HCT116 (cell line): Measurements from ENCODE around the gene RSRC1. TPM values are rescaled to one million over a fixed set of nuclear protein-coding genes. Genes with fewer than 3 reads are reported as not detected.

Source experiments
- ATAC-seq: fragments of 200-7000 bp; cut with Tn5 transposase; 2 replicates; pipeline ENCODE4 v1.9.1; 2020; ENCODE audit warnings: mild to moderate bottlenecking, moderate library complexity
- BruUV-seq: library from RNA; stranded (reverse); fragments of 400-500 nt; replicated peaks from 2 replicates; lab custom pipeline; 2021; lab: Mats Ljungman, UMichigan
- CTCF ChIA-PET: fragments of 300-600 bp; sonication (Branson Sonifier 250); formaldehyde crosslinking; loops from one replicate; lab custom pipeline; 2021; ENCODE audit warnings: antibody characterized with exemption; lab: Charles Lee
- POLR2A ChIA-PET: fragments of 300-600, 350-600 bp; sonication (Branson Sonifier 250); formaldehyde crosslinking; loops from one replicate; lab custom pipeline; 2021; ENCODE audit warnings: antibody characterized with exemption; lab: Charles Lee
- RAD21 ChIA-PET, 2 experiments: fragments of 300-600 bp; sonication (Branson Sonifier 250); formaldehyde crosslinking; loops; one replicate each; lab custom pipeline; 2023; ENCODE audit warnings: low total read pairs in 2 of 2; ENCODE audit not compliant: uncharacterized antibody in 2 of 2, unreplicated experiment in 2 of 2, low non-redundant PET in 1 of 2; lab: Charles Lee
- DNase-seq: peaks from one replicate; pipeline ENCODE4 v3.0.0-alpha.2; 2010; ENCODE audit warnings: low read depth, low spot score
- H2AFZ ChIP-seq: fragments of 200-600 bp; shearing (Covaris generic), sonication (generic); 2 replicates; pipeline ENCODE4 v1.6.1; 2017; ENCODE audit warnings: low read depth, mixed run types, mixed read lengths, antibody characterized with exemption, low read length; ENCODE audit not compliant: poor library complexity, severe bottlenecking
- H3K27ac ChIP-seq: 2 replicates; pipeline ENCODE4 v1.5.1; 2012; ENCODE audit warnings: low read depth, low read length
- H3K27me3 ChIP-seq: fragments of 200-600 bp; sonication (generic); 2 replicates; pipeline ENCODE4 v1.6.1; 2016; ENCODE audit warnings: mixed run types, low read length, mixed read lengths; ENCODE audit not compliant: insufficient read depth
- H3K36me3 ChIP-seq, 2 experiments: fragments of 200-500 bp in 1 of 2; fragments of 200-600 bp in 1 of 2; sonication (Bioruptor generic) in 1 of 2; sonication (generic) in 1 of 2; 2 replicates each; pipeline versions ENCODE4 v1.5.1 to v1.6.1; 2014 to 2016; ENCODE audit warnings: low read length in 2 of 2, inconsistent platforms in 1 of 2, mixed read lengths in 1 of 2, mixed run types in 1 of 2; ENCODE audit not compliant: insufficient read depth in 2 of 2, control insufficient read depth in 1 of 2
- H3K4me1 ChIP-seq, 2 experiments: fragments of 200-600 bp in 1 of 2; sonication (generic) in 1 of 2; 2 replicates each; pipeline versions ENCODE4 v1.5.1 to v1.6.1; 2012 to 2017; ENCODE audit warnings: low read length in 2 of 2, inconsistent platforms in 1 of 2, mild to moderate bottlenecking in 1 of 2, mixed read lengths in 1 of 2, mixed run types in 1 of 2, moderate library complexity in 1 of 2; ENCODE audit not compliant: insufficient read depth in 2 of 2, control insufficient read depth in 1 of 2
- H3K4me2 ChIP-seq: fragments of 200-600 bp; sonication (generic); 2 replicates; pipeline ENCODE4 v1.6.1; 2017; ENCODE audit warnings: mixed run types, low read length, mixed read lengths
- H3K4me3 ChIP-seq, 2 experiments: fragments of 200-600 bp in 1 of 2; sonication (generic) in 1 of 2; replicated peaks in 1 of 2; 2 replicates each; pipeline ENCODE4 v1.5.1; 2011 to 2016; ENCODE audit warnings: low read length in 2 of 2, control low read depth in 1 of 2, low read depth in 1 of 2, mild to moderate bottlenecking in 1 of 2, mixed read lengths in 1 of 2, mixed run types in 1 of 2
- H3K79me2 ChIP-seq: fragments of 200-600 bp; sonication (generic); 2 replicates; pipeline ENCODE4 v1.6.1; 2017; ENCODE audit warnings: mild to moderate bottlenecking, mixed run types, low read length, moderate library complexity, mixed read lengths; ENCODE audit not compliant: insufficient read depth
- H3K9ac ChIP-seq: fragments of 200-600 bp; sonication (generic); 2 replicates; pipeline ENCODE4 v1.6.1; 2016; ENCODE audit warnings: low read length, mixed read lengths
- H3K9me2 ChIP-seq: fragments of 200-600 bp; sonication (generic), shearing (Covaris generic); 2 replicates; pipeline ENCODE4 v1.6.1; 2017; ENCODE audit warnings: mixed run types, mild to moderate bottlenecking, moderate library complexity; ENCODE audit not compliant: insufficient read depth
- H3K9me3 ChIP-seq, 2 experiments: fragments of 200-500 bp in 1 of 2; fragments of 200-600 bp in 1 of 2; sonication (Bioruptor generic) in 1 of 2; sonication (generic) in 1 of 2; 2 replicates each; pipeline ENCODE4 v1.6.1; 2014 to 2017; ENCODE audit warnings: low read length in 2 of 2, mixed read lengths in 2 of 2, inconsistent platforms in 1 of 2, low read depth in 1 of 2, mild to moderate bottlenecking in 1 of 2, mixed run types in 1 of 2, moderate library complexity in 1 of 2; ENCODE audit not compliant: control insufficient read depth in 1 of 2, insufficient read depth in 1 of 2
- H4K20me1 ChIP-seq: fragments of 200-600 bp; sonication (generic), shearing (Covaris generic); 2 replicates; pipeline ENCODE4 v1.6.1; 2017; ENCODE audit warnings: mixed run types, mild to moderate bottlenecking, moderate library complexity; ENCODE audit not compliant: insufficient read depth
- ATF3 ChIP-seq: IDR thresholded peaks from 2 replicates; pipeline ENCODE4 v1.6.1; 2012
- CBX3 ChIP-seq: IDR thresholded peaks from 2 replicates; pipeline ENCODE4 v1.6.1; 2012; ENCODE audit warnings: low read depth
- CEBPB ChIP-seq: IDR thresholded peaks from 2 replicates; pipeline ENCODE4 v1.6.1; 2012; ENCODE audit warnings: low read depth
- CTCF ChIP-seq, 3 experiments: fragments of 200-600 bp in 1 of 3; sonication (generic) in 1 of 3; IDR thresholded peaks in 2 of 3; conservative IDR thresholded peaks in 1 of 3; 2 replicates each; pipeline ENCODE4 v1.5.1; 2012 to 2017; ENCODE audit warnings: low read depth in 2 of 3, low read length in 2 of 3, antibody characterized with exemption in 1 of 3, borderline replicate concordance in 1 of 3, control low read depth in 1 of 3, mild to moderate bottlenecking in 1 of 3, mixed read lengths in 1 of 3, mixed run types in 1 of 3, moderate library complexity in 1 of 3; ENCODE audit not compliant: insufficient read depth in 1 of 3
- EGR1 ChIP-seq: IDR thresholded peaks from 2 replicates; pipeline ENCODE4 v1.6.1; 2012; ENCODE audit warnings: low read depth
- ELF1 ChIP-seq: IDR thresholded peaks from 2 replicates; pipeline ENCODE4 v1.6.1; 2012; ENCODE audit warnings: low read depth, borderline replicate concordance
- EZH2 ChIP-seq: fragments of 200-600 bp; sonication (generic); IDR thresholded peaks from 2 replicates; pipeline ENCODE4 v1.6.1; 2017; ENCODE audit warnings: antibody characterized with exemption, mixed run types
- EZH2phosphoT487 ChIP-seq: fragments of 200-600 bp; IDR thresholded peaks from 2 replicates; pipeline ENCODE4 v1.6.1; 2018; ENCODE audit warnings: antibody characterized with exemption, borderline replicate concordance
- FOSL1 ChIP-seq: IDR thresholded peaks from 2 replicates; pipeline ENCODE4 v1.6.1; 2012; ENCODE audit warnings: low read depth
- JUND ChIP-seq: IDR thresholded peaks from 2 replicates; pipeline ENCODE4 v1.6.1; 2012
- POLR2A ChIP-seq: IDR thresholded peaks from 2 replicates; pipeline ENCODE4 v1.7.0; 2011; ENCODE audit warnings: borderline replicate concordance; ENCODE audit not compliant: insufficient read depth, insufficient read length; ENCODE audit errors: extremely low read depth
- POLR2AphosphoS5 ChIP-seq: IDR thresholded peaks from 2 replicates; pipeline ENCODE4 v1.6.1; 2011; ENCODE audit warnings: mild to moderate bottlenecking, low read depth, low read length, moderate library complexity
- RAD21 ChIP-seq: IDR thresholded peaks from 2 replicates; pipeline ENCODE4 v1.6.1; 2012; ENCODE audit warnings: low read depth, mild to moderate bottlenecking
- REST ChIP-seq: IDR thresholded peaks from 2 replicates; pipeline ENCODE4 v1.6.1; 2012; ENCODE audit warnings: low read depth
- SRF ChIP-seq: IDR thresholded peaks from 2 replicates; pipeline ENCODE4 v1.6.1; 2012; ENCODE audit warnings: low read depth
- YY1 ChIP-seq: IDR thresholded peaks from 2 replicates; pipeline ENCODE4 v1.6.1; 2011; ENCODE audit warnings: low read length, low read depth, moderate library complexity, mild to moderate bottlenecking; ENCODE audit not compliant: insufficient replicate concordance; ENCODE audit errors: extremely low read depth
- ZBTB33 ChIP-seq: IDR thresholded peaks from 2 replicates; pipeline ENCODE4 v1.6.1; 2011; ENCODE audit warnings: mild to moderate bottlenecking, low read length, moderate library complexity; ENCODE audit not compliant: insufficient replicate concordance; ENCODE audit errors: extremely low read depth
- ZFX ChIP-seq: fragments of 450-650 bp; IDR thresholded peaks from 2 replicates; pipeline ENCODE4 v1.6.1; 2017
- ZNF274 ChIP-seq: fragments of 200-500 bp; sonication (Bioruptor generic); IDR thresholded peaks from 2 replicates; pipeline ENCODE4 v1.6.1; 2014; ENCODE audit warnings: mild to moderate bottlenecking, low read depth, low read length, inconsistent platforms
- intact Hi-C: fragments of 100-400 bp; cut with micrococcal nuclease; formaldehyde crosslinking; loops from 2 replicates; pipeline ENCODE4 v1.10.0; 2022
- total RNA-seq: library from RNA; stranded (reverse); gene quantifications from one replicate; pipeline ENCODE4 v1.2.1, GENCODE V29; 2021; ENCODE audit not compliant: unreplicated experiment

RSRC1 gene
- total RNA-seq, 1 experiment from 2014 or later = 37.1 TPM

- Histone ChIP-seq H3K4me3 (no peak overlapping the region), H3K27ac (no peak overlapping the region), H2AFZ (no peak overlapping the region), H3K9me2 (no peaks in the 10 kb centered on the region), H3K27me3 (no peaks in the 10 kb centered on the region), H3K4me2 (no peak overlapping the region), H3K9ac (no peak overlapping the region), H3K36me3 (no peaks in the 10 kb centered on the region), H3K79me2 (no peaks in the 10 kb centered on the region), H4K20me1 (no peaks in the 10 kb centered on the region), H3K4me1 (no peaks in the 10 kb centered on the region), H3K9me3 (no peaks in the 10 kb centered on the region)
- BruUV-seq = no TSS peak
- TF ChIP-seq CBX3 (no peak), ATF3 (no peak), EZH2phosphoT487 (no peak), EZH2 (no peak), ELF1 (no peak), SRF (no peak), ZFX (no peak), RAD21 (no peak), YY1 (no peak), REST (no peak), EGR1 (no peak), CEBPB (no peak), ZNF274 (no peak), CTCF (IDR thresholded peaks at IDR 0.05 in 2 of 3, conservative IDR thresholded peaks at IDR 0.05 in 1 of 3; ENCODE audit: borderline replicate concordance in 1 of 3, insufficient read depth in 1 of 3, low read depth in 2 of 3, low read length in 2 of 3) (no peak), FOSL1 (no peak), ZBTB33 (no peak), POLR2A (no peak), JUND (no peak), POLR2AphosphoS5 (no peak)
- CTCF ChIA-PET = interaction anchor here (0.6 kb wide), 1 partner anchor 756 kb away, joined by 3 read pairs; no protein-coding TSS in a partner anchor
- DNase-seq (no peak), ATAC-seq (no peak)
- POLR2A ChIA-PET = no interaction called here
- intact Hi-C loops = no loop called here
- RAD21 ChIA-PET = no interaction called here
Observed at GRCh38 chr3:158489181-158489580, 379.3 kb downstream of the RSRC1 start.
